A673 (cell line): ENCODE measurements around the gene P4HB. TPM values are rescaled to one million over a fixed set of nuclear protein-coding genes. Genes with fewer than 3 reads are reported as not detected.

Experiments used
- BruUV-seq: library from RNA; stranded (reverse); fragments of 400-500 nt; replicated peaks from 2 replicates; lab custom pipeline; 2021; lab: Mats Ljungman, UMichigan
- CTCF ChIA-PET: fragments of 300-600 bp; sonication (Branson Sonifier 250); formaldehyde crosslinking; loops from one replicate; lab custom pipeline; 2022; ENCODE audit warnings: antibody characterized with exemption; lab: Charles Lee
- POLR2A ChIA-PET: fragments of 300-600 bp; sonication (Branson Sonifier 250); formaldehyde crosslinking; loops from one replicate; lab custom pipeline; 2022; ENCODE audit warnings: antibody characterized with exemption; ENCODE audit not compliant: low non-redundant PET; lab: Charles Lee
- DNase-seq: peaks from one replicate; pipeline ENCODE4 v3.0.0-alpha.2; 2015; ENCODE audit warnings: low spot score
- H3K27ac ChIP-seq: fragments of 200-600 bp; sonication (generic); 2 replicates; pipeline ENCODE4 v1.5.1; 2016; ENCODE audit warnings: mixed run types, low read depth, mild to moderate bottlenecking, mixed read lengths, antibody characterized with exemption, low read length; ENCODE audit not compliant: poor library complexity, severe bottlenecking
- H3K27me3 ChIP-seq: fragments of 200-600 bp; sonication (generic); replicated peaks from 2 replicates; pipeline ENCODE4 v1.6.1; 2017; ENCODE audit warnings: mixed run types, low read depth, mild to moderate bottlenecking, mixed read lengths, antibody characterized with exemption, low read length; ENCODE audit not compliant: insufficient read depth, poor library complexity
- H3K36me3 ChIP-seq: fragments of 200-600 bp; sonication (generic); 2 replicates; pipeline ENCODE4 v1.6.1; 2016; ENCODE audit warnings: mixed run types, mild to moderate bottlenecking, mixed read lengths, antibody characterized with exemption, low read length; ENCODE audit not compliant: insufficient read depth, poor library complexity, severe bottlenecking
- H3K4me1 ChIP-seq: fragments of 200-600 bp; sonication (generic); 2 replicates; pipeline ENCODE4 v1.6.1; 2017; ENCODE audit warnings: mixed run types, mild to moderate bottlenecking, mixed read lengths, antibody characterized with exemption, low read length; ENCODE audit not compliant: insufficient read depth, poor library complexity, severe bottlenecking
- H3K4me3 ChIP-seq: fragments of 200-600 bp; sonication (generic); 2 replicates; pipeline ENCODE4 v1.5.1; 2016; ENCODE audit warnings: low read depth, mixed run types, mild to moderate bottlenecking, mixed read lengths, low read length; ENCODE audit not compliant: poor library complexity, severe bottlenecking
- H3K9me3 ChIP-seq: fragments of 200-600 bp; sonication (generic); 2 replicates; pipeline ENCODE4 v1.6.1; 2016; ENCODE audit warnings: mixed run types, low read depth, mild to moderate bottlenecking, mixed read lengths, antibody characterized with exemption, low read length; ENCODE audit not compliant: poor library complexity, severe bottlenecking
- EZH2 ChIP-seq: fragments of 200-600 bp; sonication (generic); IDR thresholded peaks from 2 replicates; pipeline ENCODE4 v1.6.1; 2017; ENCODE audit warnings: borderline replicate concordance, low read depth, mild to moderate bottlenecking, mixed read lengths, antibody characterized with exemption, low read length; ENCODE audit not compliant: poor library complexity, severe bottlenecking
- intact Hi-C: fragments of 100-400 bp; cut with micrococcal nuclease; formaldehyde crosslinking; loops from one replicate; pipeline ENCODE4 v1.10.0; 2022; ENCODE audit not compliant: unreplicated experiment
- total RNA-seq: library from RNA; stranded (reverse); gene quantifications from 2 replicates; pipeline ENCODE4 v1.2.3, GENCODE V29; 2021
- TF ChIP-seq, protein P1 (sequence below): fragments of 300-800, 200-600 bp; sonication (generic); conservative IDR thresholded peaks from 2 replicates; pipeline ENCODE4 v1.5.1; 2017; ENCODE audit warnings: low read depth, mild to moderate bottlenecking, antibody characterized with exemption, low read length, moderate library complexity, mixed read lengths

The P4HB gene
- total RNA-seq, 1 experiment from 2014 or later, result 503 TPM

DNA sequence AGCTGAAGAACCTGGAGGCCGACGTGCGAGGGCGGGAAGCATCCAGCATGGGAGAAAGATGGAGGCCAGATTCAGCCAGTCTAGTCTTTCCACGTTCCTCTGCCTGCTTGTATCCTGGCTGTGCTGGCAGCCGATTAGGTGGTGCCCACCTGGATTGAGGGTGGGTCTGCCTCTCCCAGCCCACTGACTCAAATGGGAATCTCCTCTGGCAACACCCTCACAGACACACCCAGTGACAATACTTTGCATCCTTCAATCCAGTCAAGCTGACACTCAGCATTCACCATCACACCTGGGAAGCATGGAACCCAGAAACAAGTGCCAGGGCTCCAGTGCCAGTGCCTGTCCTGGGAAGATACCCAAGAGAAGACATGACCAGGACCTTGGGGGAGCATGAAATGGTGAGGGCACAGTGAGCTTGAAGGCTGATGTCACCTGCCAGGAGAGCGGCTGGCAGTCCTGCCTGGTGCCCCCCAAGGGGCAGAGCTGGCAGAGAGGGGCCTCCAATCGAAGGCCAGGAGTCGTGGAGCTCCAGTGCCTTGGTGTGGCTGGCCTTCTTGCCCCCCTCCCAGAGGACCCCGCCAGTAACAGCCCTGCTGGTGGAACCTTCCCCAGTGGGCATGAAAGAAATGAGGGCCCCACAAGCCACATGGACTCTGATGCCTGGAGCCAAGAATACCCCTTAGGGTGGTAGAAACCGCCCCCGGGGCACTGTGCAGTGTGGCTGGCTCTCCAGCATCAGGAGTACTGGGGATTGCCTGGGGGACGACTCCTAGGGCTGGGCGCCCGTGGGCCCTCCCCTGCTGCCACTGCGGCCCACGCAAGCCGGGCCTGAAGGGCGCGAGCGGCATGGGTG is 41.1 kb upstream of the P4HB start:
- Histone ChIP-seq H3K4me1 (peaks cover 11% of the 10 kb centered on the region), H3K27me3 (no peaks in the 10 kb centered on the region), H3K27ac (peak overlapping the region; percentile 16), H3K36me3 (peaks cover 20% of the 10 kb centered on the region), H3K9me3 (no peaks in the 10 kb centered on the region), H3K4me3 (peak overlapping the region; percentile 40)
- ChIA-PET CTCF (no interaction called here), POLR2A (no interaction called here)
- no peak for DNase-seq
- BruUV-seq, result no TSS peak
- TF ChIP-seq, protein P1, sequence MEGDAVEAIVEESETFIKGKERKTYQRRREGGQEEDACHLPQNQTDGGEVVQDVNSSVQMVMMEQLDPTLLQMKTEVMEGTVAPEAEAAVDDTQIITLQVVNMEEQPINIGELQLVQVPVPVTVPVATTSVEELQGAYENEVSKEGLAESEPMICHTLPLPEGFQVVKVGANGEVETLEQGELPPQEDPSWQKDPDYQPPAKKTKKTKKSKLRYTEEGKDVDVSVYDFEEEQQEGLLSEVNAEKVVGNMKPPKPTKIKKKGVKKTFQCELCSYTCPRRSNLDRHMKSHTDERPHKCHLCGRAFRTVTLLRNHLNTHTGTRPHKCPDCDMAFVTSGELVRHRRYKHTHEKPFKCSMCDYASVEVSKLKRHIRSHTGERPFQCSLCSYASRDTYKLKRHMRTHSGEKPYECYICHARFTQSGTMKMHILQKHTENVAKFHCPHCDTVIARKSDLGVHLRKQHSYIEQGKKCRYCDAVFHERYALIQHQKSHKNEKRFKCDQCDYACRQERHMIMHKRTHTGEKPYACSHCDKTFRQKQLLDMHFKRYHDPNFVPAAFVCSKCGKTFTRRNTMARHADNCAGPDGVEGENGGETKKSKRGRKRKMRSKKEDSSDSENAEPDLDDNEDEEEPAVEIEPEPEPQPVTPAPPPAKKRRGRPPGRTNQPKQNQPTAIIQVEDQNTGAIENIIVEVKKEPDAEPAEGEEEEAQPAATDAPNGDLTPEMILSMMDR, result no peak
- no peak for TF ChIP-seq EZH2
- intact Hi-C loops, result no loop called here

DNA sequence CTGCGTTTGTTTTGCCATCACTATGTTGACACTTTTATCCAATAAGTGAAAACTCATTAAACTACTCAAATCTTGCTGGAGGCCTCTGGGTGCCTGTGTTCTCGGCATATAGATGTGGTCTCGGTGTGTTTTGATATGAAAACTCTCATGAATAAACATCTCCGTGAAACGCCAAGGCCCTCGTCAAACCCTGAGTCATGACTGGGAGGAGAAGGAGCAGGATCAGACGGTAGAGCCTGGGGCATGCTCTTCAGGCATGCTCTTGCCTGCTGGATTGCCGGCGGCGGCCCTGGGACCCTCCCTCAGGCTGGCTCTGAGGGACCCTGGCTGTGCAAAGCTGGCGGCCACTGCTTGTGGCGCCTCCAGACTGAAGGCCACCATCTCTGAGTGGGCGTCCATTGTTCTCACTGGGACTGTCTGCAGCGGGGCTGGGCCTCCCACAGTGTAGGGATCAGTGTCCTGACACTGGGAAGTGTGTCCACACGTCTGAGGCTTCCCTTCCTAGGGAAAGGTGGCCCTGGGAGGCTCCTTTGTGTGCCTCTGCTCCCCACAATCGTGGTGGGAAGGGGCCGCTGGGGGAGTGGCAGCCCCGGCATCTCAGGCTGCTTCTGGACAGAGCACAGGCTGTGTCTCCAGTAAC is 40.0 kb upstream of the P4HB start:
- Histone ChIP-seq H3K27me3 (no peaks in the 10 kb centered on the region), H3K4me1 (peaks cover 11% of the 10 kb centered on the region), H3K9me3 (no peaks in the 10 kb centered on the region), H3K36me3 (peaks cover 19% of the 10 kb centered on the region), H3K4me3 (no peak overlapping the region), H3K27ac (no peak overlapping the region)
- TF ChIP-seq, protein P1, result no peak
- TF ChIP-seq EZH2, result no peak
- intact Hi-C loops, result no loop called here
- BruUV-seq, result no TSS peak
- CTCF ChIA-PET, result no interaction called here
- DNase-seq, result no peak
- POLR2A ChIA-PET, result no interaction called here

DNA sequence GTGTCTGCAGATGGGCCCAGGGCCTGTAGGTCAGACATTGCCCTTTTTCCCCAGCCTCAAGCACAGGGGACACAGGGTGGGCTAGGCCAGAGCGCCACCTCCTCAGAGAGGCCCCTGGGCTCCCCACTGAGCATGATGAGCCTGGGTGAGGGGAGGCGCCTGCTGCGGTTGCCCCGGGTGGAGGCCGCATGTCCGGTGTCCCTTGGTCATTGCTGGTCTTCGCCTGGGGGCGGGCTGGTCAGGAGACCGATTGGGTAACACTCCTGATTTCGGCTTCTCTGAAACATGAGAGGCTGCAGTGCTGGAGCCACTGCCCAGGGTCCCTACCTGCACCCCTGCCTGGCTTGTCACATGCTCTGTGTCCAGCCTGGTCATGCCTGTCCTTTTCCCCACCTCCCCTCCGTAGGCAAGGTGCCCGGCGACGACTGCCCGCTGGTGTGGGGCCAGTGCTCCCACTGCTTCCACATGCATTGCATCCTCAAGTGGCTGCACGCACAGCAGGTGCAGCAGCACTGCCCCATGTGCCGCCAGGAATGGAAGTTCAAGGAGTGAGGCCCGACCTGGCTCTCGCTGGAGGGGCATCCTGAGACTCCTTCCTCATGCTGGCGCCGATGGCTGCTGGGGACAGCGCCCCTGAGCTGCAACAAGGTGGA is 39.3 kb upstream of the P4HB start:
- Histone ChIP-seq H3K4me1 (peaks cover 11% of the 10 kb centered on the region), H3K4me3 (no peak overlapping the region), H3K27ac (no peak overlapping the region), H3K27me3 (no peaks in the 10 kb centered on the region), H3K36me3 (peaks cover 23% of the 10 kb centered on the region), H3K9me3 (no peaks in the 10 kb centered on the region)
- intact Hi-C loops, result no loop called here
- BruUV-seq, result no TSS peak
- no peak for DNase-seq
- ChIA-PET POLR2A (no interaction called here), CTCF (no interaction called here)
- TF ChIP-seq, protein P1, result no peak
- TF ChIP-seq EZH2, result no peak
